ENCODE results near the gene KIF11.

Gene KIF11

DNA sequence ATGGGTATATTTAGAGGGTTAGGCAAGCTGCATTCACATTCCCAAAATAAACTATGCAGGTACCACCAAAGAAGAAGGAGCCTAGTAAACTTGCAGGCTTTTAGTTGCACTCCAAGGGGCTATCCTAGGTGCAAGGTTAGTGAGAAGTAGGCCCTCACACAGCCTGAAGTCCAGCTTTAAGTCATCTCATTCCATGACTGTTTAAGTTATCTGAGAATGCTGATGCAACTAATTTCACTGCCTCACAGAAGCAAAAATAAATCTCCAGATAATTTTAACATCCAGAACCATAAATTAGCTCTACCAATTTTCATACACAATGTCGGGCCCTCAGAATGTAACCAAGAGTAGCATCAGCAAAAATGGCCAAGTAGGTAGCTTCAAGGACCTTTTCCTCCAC lies 62.5 kb downstream of the KIF11 start:
- 98% methylated on average over 1 of the region's 1 CpG for WGBS
- Histone ChIP-seq H3K4me1 (ENCODE audit: control insufficient read depth, insufficient read depth, low read depth, low read length) (no peaks in the 10 kb centered on the region), H3K4me2 (ENCODE audit: low read length, poor library complexity, severe bottlenecking) (no peak overlapping the region), H3K18ac (ENCODE audit: low read depth in 1 of 2, low read length in 2 of 2) (no peak overlapping the region), H3K27ac (ENCODE audit: low read length, poor library complexity, severe bottlenecking) (no peak overlapping the region), H2BK15ac (ENCODE audit: low read depth, poor library complexity, severe bottlenecking) (no peak overlapping the region), H3K4ac (ENCODE audit: low read depth in 1 of 2, low read length in 2 of 2) (no peak overlapping the region), H4K91ac (ENCODE audit: low read length) (no peak overlapping the region), H3K9me3 (ENCODE audit: control insufficient read depth, low read length) (no peaks in the 10 kb centered on the region), H3K9ac (ENCODE audit: low read length) (no peak overlapping the region), H3K23ac (ENCODE audit: low read length in 2 of 2) (no peak overlapping the region), H3K4me3 (ENCODE audit: insufficient read depth in 1 of 2, low read depth in 1 of 2, low read length in 2 of 2) (no peak overlapping the region), H2AK5ac (ENCODE audit: low read length, severe bottlenecking) (no peak overlapping the region), H3K27me3 (ENCODE audit: control insufficient read depth in 1 of 2, insufficient read depth in 1 of 2, low read length in 2 of 2) (no peaks in the 10 kb centered on the region), H4K8ac (ENCODE audit: low read length) (no peak overlapping the region), H2BK12ac (ENCODE audit: low read length in 2 of 2) (no peak overlapping the region), H2BK5ac (ENCODE audit: low read depth, low read length, poor library complexity, severe bottlenecking) (no peak overlapping the region), H2AFZ (ENCODE audit: low read depth, low read length) (no peak overlapping the region), H3K14ac (ENCODE audit: low read length in 2 of 2) (no peak overlapping the region), H3K79me1 (replicated peaks; ENCODE audit: low read length, poor library complexity, severe bottlenecking) (no peaks in the 10 kb centered on the region), H3K36me3 (ENCODE audit: control insufficient read depth in 1 of 2, insufficient read depth in 2 of 2, low read depth in 1 of 2, low read length in 2 of 2) (peaks cover 4 to 12% of the 10 kb centered on the region in 2 experiments), H2BK120ac (ENCODE audit: low read depth, low read length) (no peak overlapping the region)
- DNase-seq: no peak

DNA sequence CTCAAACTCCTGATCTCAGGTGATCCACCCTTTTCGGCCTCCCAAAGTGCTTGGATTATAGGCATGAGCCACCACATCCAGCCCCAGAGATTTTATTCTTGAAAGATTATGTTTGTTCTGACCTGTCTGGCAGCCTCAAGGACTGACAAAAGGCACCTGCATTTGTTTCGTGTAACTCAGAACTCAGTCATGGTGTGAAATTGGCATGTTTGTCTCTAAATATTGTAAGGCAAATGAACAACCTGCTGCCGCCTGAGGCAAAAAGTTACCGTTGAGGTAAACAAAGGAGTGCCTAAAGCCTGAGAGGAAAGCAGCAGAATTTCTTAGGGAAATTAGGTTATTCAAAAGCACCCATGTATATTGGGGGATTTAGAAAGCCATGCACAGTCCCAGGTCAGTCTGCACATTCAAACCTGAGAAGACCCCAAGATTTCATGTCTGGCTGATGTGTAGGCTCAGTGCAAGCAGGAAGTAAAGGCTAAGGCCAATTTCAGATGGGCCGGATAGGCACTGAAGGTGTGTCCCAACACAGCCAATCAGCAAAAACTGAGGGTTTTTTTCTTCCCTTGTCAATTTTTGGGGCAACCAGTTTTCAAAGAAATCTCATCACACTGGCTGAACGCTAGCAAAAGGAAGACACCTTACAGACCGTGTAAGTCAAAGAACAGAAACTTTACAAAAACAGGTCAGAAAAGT lies 63.5 kb downstream of the KIF11 start:
- peaks cover 4 to 12% of the 10 kb centered on the region in 2 experiments for H3K36me3 ChIP-seq (ENCODE audit: control insufficient read depth in 1 of 2, insufficient read depth in 2 of 2, low read depth in 1 of 2, low read length in 2 of 2)
- no peak overlapping the region for H4K91ac ChIP-seq (ENCODE audit: low read length)
- no peak overlapping the region for H3K23ac ChIP-seq (ENCODE audit: low read length in 2 of 2)
- H2BK120ac ChIP-seq (ENCODE audit: low read depth, low read length): no peak overlapping the region
- no peak overlapping the region for H3K4me2 ChIP-seq (ENCODE audit: low read length, poor library complexity, severe bottlenecking)
- H3K27ac ChIP-seq (ENCODE audit: low read length, poor library complexity, severe bottlenecking): no peak overlapping the region
- DNase-seq: no peak
- no peak overlapping the region for H3K14ac ChIP-seq (ENCODE audit: low read length in 2 of 2)
- no peak overlapping the region for H3K4me3 ChIP-seq (ENCODE audit: insufficient read depth in 1 of 2, low read depth in 1 of 2, low read length in 2 of 2)
- no peaks in the 10 kb centered on the region for H3K79me1 ChIP-seq (replicated peaks; ENCODE audit: low read length, poor library complexity, severe bottlenecking)
- no peaks in the 10 kb centered on the region for H3K4me1 ChIP-seq (ENCODE audit: control insufficient read depth, insufficient read depth, low read depth, low read length)
- 93% methylated on average over 7 of the region's 7 CpGs for WGBS
- no peak overlapping the region for H3K9ac ChIP-seq (ENCODE audit: low read length)
- no peak overlapping the region for H2BK5ac ChIP-seq (ENCODE audit: low read depth, low read length, poor library complexity, severe bottlenecking)
- H3K27me3 ChIP-seq (ENCODE audit: control insufficient read depth in 1 of 2, insufficient read depth in 1 of 2, low read length in 2 of 2): no peaks in the 10 kb centered on the region
- no peak overlapping the region for H3K18ac ChIP-seq (ENCODE audit: low read depth in 1 of 2, low read length in 2 of 2)
- no peak overlapping the region for H2BK15ac ChIP-seq (ENCODE audit: low read depth, poor library complexity, severe bottlenecking)
- H3K9me3 ChIP-seq (ENCODE audit: control insufficient read depth, low read length): no peaks in the 10 kb centered on the region
- no peak overlapping the region for H4K8ac ChIP-seq (ENCODE audit: low read length)
- no peak overlapping the region for H3K4ac ChIP-seq (ENCODE audit: low read depth in 1 of 2, low read length in 2 of 2)
- no peak overlapping the region for H2AK5ac ChIP-seq (ENCODE audit: low read length, severe bottlenecking)
- no peak overlapping the region for H2BK12ac ChIP-seq (ENCODE audit: low read length in 2 of 2)
- no peak overlapping the region for H2AFZ ChIP-seq (ENCODE audit: low read depth, low read length)

DNA sequence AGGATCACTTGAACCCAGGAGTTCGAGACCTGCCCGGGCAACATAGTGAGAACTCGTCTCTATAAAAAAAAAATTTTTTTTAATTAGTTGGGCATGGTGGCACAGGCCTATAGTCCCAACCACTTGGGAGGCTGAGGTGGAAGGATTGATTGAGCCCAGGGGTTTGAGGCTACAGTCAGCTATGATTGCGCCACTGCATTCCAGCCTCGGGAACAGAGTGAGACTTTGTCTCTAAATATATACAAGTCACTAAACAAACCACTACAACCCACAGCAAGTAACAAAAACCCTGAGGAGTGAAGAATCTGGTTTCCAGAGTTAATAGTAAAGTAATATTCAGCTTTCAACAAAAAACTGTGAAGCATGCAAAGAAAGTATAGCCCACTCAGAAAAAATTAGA lies 64.1 kb downstream of the KIF11 start:
- Histone ChIP-seq H2BK15ac (ENCODE audit: low read depth, poor library complexity, severe bottlenecking) (no peak overlapping the region), H3K4me1 (ENCODE audit: control insufficient read depth, insufficient read depth, low read depth, low read length) (no peaks in the 10 kb centered on the region), H3K9me3 (ENCODE audit: control insufficient read depth, low read length) (no peaks in the 10 kb centered on the region), H3K14ac (ENCODE audit: low read length in 2 of 2) (no peak overlapping the region), H3K4me3 (ENCODE audit: insufficient read depth in 1 of 2, low read depth in 1 of 2, low read length in 2 of 2) (no peak overlapping the region), H3K27me3 (ENCODE audit: control insufficient read depth in 1 of 2, insufficient read depth in 1 of 2, low read length in 2 of 2) (no peaks in the 10 kb centered on the region), H3K4me2 (ENCODE audit: low read length, poor library complexity, severe bottlenecking) (no peak overlapping the region), H2AK5ac (ENCODE audit: low read length, severe bottlenecking) (no peak overlapping the region), H3K9ac (ENCODE audit: low read length) (no peak overlapping the region), H3K27ac (ENCODE audit: low read length, poor library complexity, severe bottlenecking) (no peak overlapping the region), H3K36me3 (ENCODE audit: control insufficient read depth in 1 of 2, insufficient read depth in 2 of 2, low read depth in 1 of 2, low read length in 2 of 2) (peaks cover 2 to 12% of the 10 kb centered on the region in 2 experiments), H3K23ac (ENCODE audit: low read length in 2 of 2) (no peak overlapping the region), H2BK12ac (ENCODE audit: low read length in 2 of 2) (no peak overlapping the region), H3K79me1 (replicated peaks; ENCODE audit: low read length, poor library complexity, severe bottlenecking) (no peaks in the 10 kb centered on the region), H2BK120ac (ENCODE audit: low read depth, low read length) (no peak overlapping the region), H2AFZ (ENCODE audit: low read depth, low read length) (no peak overlapping the region), H3K4ac (ENCODE audit: low read depth in 1 of 2, low read length in 2 of 2) (no peak overlapping the region), H4K91ac (ENCODE audit: low read length) (no peak overlapping the region), H2BK5ac (ENCODE audit: low read depth, low read length, poor library complexity, severe bottlenecking) (no peak overlapping the region), H3K18ac (ENCODE audit: low read depth in 1 of 2, low read length in 2 of 2) (no peak overlapping the region), H4K8ac (ENCODE audit: low read length) (no peak overlapping the region)
- peak; percentile 49 for DNase-seq
- 98% methylated on average over 3 of the region's 5 CpGs for WGBS

DNA sequence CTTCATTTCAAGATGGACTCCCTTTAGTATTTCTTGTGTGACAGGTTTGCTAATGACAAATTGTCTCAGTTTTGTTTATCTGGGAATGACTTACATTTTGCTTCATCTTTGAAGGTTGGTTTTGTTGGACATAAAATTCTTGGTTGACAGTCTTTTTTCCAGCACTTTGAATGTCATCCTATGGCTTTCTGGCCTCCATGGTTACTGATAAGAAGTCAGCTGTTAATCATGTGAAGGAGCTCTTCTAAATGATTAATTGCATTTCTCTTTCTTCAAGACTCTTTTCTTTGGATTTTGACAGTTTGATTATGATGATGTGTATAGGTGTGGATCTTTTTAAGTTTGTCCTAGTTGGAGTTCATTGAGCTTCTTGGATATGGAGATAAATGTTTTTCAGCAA lies 69.9 kb downstream of the KIF11 start:
- Histone ChIP-seq H2BK12ac (ENCODE audit: low read length in 2 of 2) (no peak overlapping the region), H3K4me1 (ENCODE audit: control insufficient read depth, insufficient read depth, low read depth, low read length) (no peaks in the 10 kb centered on the region), H3K4me3 (ENCODE audit: insufficient read depth in 1 of 2, low read depth in 1 of 2, low read length in 2 of 2) (no peak overlapping the region), H3K27me3 (ENCODE audit: control insufficient read depth in 1 of 2, insufficient read depth in 1 of 2, low read length in 2 of 2) (no peaks in the 10 kb centered on the region), H2AFZ (ENCODE audit: low read depth, low read length) (no peak overlapping the region), H3K36me3 (ENCODE audit: control insufficient read depth in 1 of 2, insufficient read depth in 2 of 2, low read depth in 1 of 2, low read length in 2 of 2) (no peaks in the 10 kb centered on the region), H3K18ac (ENCODE audit: low read depth in 1 of 2, low read length in 2 of 2) (no peak overlapping the region), H3K23ac (ENCODE audit: low read length in 2 of 2) (no peak overlapping the region), H2AK5ac (ENCODE audit: low read length, severe bottlenecking) (no peak overlapping the region), H2BK15ac (ENCODE audit: low read depth, poor library complexity, severe bottlenecking) (no peak overlapping the region), H3K79me1 (replicated peaks; ENCODE audit: low read length, poor library complexity, severe bottlenecking) (no peaks in the 10 kb centered on the region), H3K27ac (ENCODE audit: low read length, poor library complexity, severe bottlenecking) (no peak overlapping the region), H4K91ac (ENCODE audit: low read length) (no peak overlapping the region), H3K14ac (ENCODE audit: low read length in 2 of 2) (no peak overlapping the region), H3K9ac (ENCODE audit: low read length) (no peak overlapping the region), H2BK120ac (ENCODE audit: low read depth, low read length) (no peak overlapping the region), H2BK5ac (ENCODE audit: low read depth, low read length, poor library complexity, severe bottlenecking) (no peak overlapping the region), H3K4me2 (ENCODE audit: low read length, poor library complexity, severe bottlenecking) (no peak overlapping the region), H4K8ac (ENCODE audit: low read length) (no peak overlapping the region), H3K9me3 (ENCODE audit: control insufficient read depth, low read length) (peaks cover 12% of the 10 kb centered on the region), H3K4ac (ENCODE audit: low read depth in 1 of 2, low read length in 2 of 2) (no peak overlapping the region)
- no peak for DNase-seq
